K562 (cell line): ENCODE measurements around the gene MYO16. TPM values are rescaled to one million over a fixed set of nuclear protein-coding genes. Genes with fewer than 3 reads are reported as not detected.

Experiments
- ATAC-seq: fragments of 200-7000 bp; cut with Tn5 transposase; 3 replicates; pipeline ENCODE4 v1.9.1; 2020; ENCODE audit warnings: moderate library complexity
- BruUV-seq: library from RNA; stranded (reverse); fragments of 400-500 nt; replicated peaks from 2 replicates; lab custom pipeline; 2021; lab: Mats Ljungman, UMichigan
- CTCF ChIA-PET: fragments of 300-600 bp; formaldehyde crosslinking; extraction: SDS; loops from one replicate; lab custom pipeline; 2021; ENCODE audit warnings: low intra/inter-chr PET ratio; lab: Yijun Ruan, JAX
- POLR2A ChIA-PET: fragments of 300-600, 350-650 bp; sonication (Branson Sonifier 250); formaldehyde crosslinking; extraction: SDS; loops from one replicate; lab custom pipeline; 2021; ENCODE audit warnings: antibody characterized with exemption, inconsistent platforms; lab: Yijun Ruan, JAX
- DNase-seq, 4 experiments: peaks; one replicate each; pipeline versions ENCODE4 v3.0.0 to v3.0.0-alpha.2; 2011 to 2018; ENCODE audit warnings: low spot score in 3 of 4, mixed read lengths in 3 of 4; ENCODE audit errors: extremely low read depth in 1 of 4
- FAIRE-seq: peaks from 2 replicates; lab custom pipeline; 2011; peaks lifted over from hg19 to GRCh38; lab: Jason Lieb, UNC
- H2AFZ ChIP-seq: 2 replicates; pipeline ENCODE4 v1.6.0; 2011; ENCODE audit warnings: low read depth, low read length, control low read depth, inconsistent platforms
- H3K27ac ChIP-seq: fragments of 200-600 bp; 3 replicates; pipeline ENCODE4 v1.8.0; 2011; ENCODE audit warnings: low read depth, mild to moderate bottlenecking, control low read depth, inconsistent platforms, low read length, moderate library complexity, mixed read lengths; ENCODE audit errors: extremely low read depth
- H3K27me3 ChIP-seq, 2 experiments: fragments of 300-600 bp in 1 of 2; 2 replicates in 1 of 2; 3 replicates in 1 of 2; pipeline versions ENCODE4 v1.6.0 to v1.8.0; 2011; ENCODE audit warnings: inconsistent platforms in 2 of 2, low read length in 2 of 2, mild to moderate bottlenecking in 1 of 2, mixed read lengths in 1 of 2, moderate library complexity in 1 of 2; ENCODE audit not compliant: control insufficient read depth in 2 of 2, insufficient read depth in 2 of 2
- H3K36me3 ChIP-seq: fragments of 300-600 bp; 3 replicates; pipeline ENCODE4 v1.8.0; 2011; ENCODE audit warnings: mild to moderate bottlenecking, low read length, inconsistent platforms; ENCODE audit not compliant: control insufficient read depth, insufficient read depth
- H3K4me1 ChIP-seq, 2 experiments: fragments of 200-600 bp in 1 of 2; replicated peaks in 1 of 2; 2 replicates in 1 of 2; 3 replicates in 1 of 2; pipeline versions ENCODE4 v1.5.1 to v1.8.0; 2011; ENCODE audit warnings: inconsistent platforms in 2 of 2, low read length in 2 of 2, mild to moderate bottlenecking in 1 of 2, mixed read lengths in 1 of 2, moderate library complexity in 1 of 2; ENCODE audit not compliant: control insufficient read depth in 2 of 2, insufficient read depth in 2 of 2
- H3K4me2 ChIP-seq: 2 replicates; pipeline ENCODE4 v1.6.1; 2011; ENCODE audit warnings: low read length, control low read depth, inconsistent platforms, mixed read lengths; ENCODE audit not compliant: insufficient read depth
- H3K4me3 ChIP-seq: fragments of 200-600 bp; sonication (generic), shearing (Covaris generic); 2 replicates; pipeline ENCODE4 v1.5.1; 2016; ENCODE audit warnings: control low read depth, inconsistent platforms
- H3K79me2 ChIP-seq: fragments of 200-600 bp; 3 replicates; pipeline ENCODE4 v1.8.0; 2011; ENCODE audit warnings: low read length, inconsistent platforms; ENCODE audit not compliant: control insufficient read depth, insufficient read depth
- H3K9ac ChIP-seq, 2 experiments: 2 replicates each; pipeline versions ENCODE4 v1.6.0 to v1.6.1; 2011; ENCODE audit warnings: low read depth in 2 of 2, low read length in 2 of 2, control low read depth in 1 of 2, inconsistent platforms in 1 of 2, mild to moderate bottlenecking in 1 of 2, mixed read lengths in 1 of 2; ENCODE audit not compliant: insufficient read depth in 1 of 2
- H3K9me1 ChIP-seq: one replicate; pipeline ENCODE4 v1.6.0; 2011; ENCODE audit warnings: inconsistent platforms, mild to moderate bottlenecking, low read length, moderate library complexity; ENCODE audit not compliant: control insufficient read depth, insufficient read depth
- H3K9me3 ChIP-seq: replicated peaks from 2 replicates; pipeline ENCODE4 v1.5.1; 2011; ENCODE audit warnings: low read depth, low read length, inconsistent platforms; ENCODE audit not compliant: control insufficient read depth, insufficient read depth
- H4K20me1 ChIP-seq: replicated peaks from 2 replicates; pipeline ENCODE4 v1.6.1; 2011; ENCODE audit warnings: low read length, inconsistent platforms, mixed read lengths; ENCODE audit not compliant: control insufficient read depth, insufficient read depth
- ATF1 ChIP-seq, 2 experiments: fragments of 450-650 bp in 1 of 2; IDR thresholded peaks; 2 replicates each; pipeline ENCODE4 v1.6.1; 2016; ENCODE audit warnings: missing compliant biosample characterization in 1 of 2, missing genetic modification characterization in 1 of 2
- CSDE1 ChIP-seq, 2 experiments: fragments of 450-650 bp; IDR thresholded peaks; 2 replicates each; pipeline ENCODE4 v1.6.1; 2016; ENCODE audit warnings: mild to moderate bottlenecking in 1 of 2
- HCFC1 ChIP-seq: IDR thresholded peaks from 2 replicates; pipeline ENCODE4 v1.6.1; 2012; ENCODE audit warnings: low read depth, low read length, improper control_type of control experiment
- HNRNPLL ChIP-seq: fragments of 200-400 bp; formaldehyde crosslinking; IDR thresholded peaks from 2 replicates; pipeline ENCODE4 v1.6.1; 2017; ENCODE audit warnings: low read length, low read depth, mild to moderate bottlenecking; ENCODE audit not compliant: poor library complexity, severe bottlenecking
- MTA1 ChIP-seq: fragments of 450-650 bp; IDR thresholded peaks from 2 replicates; pipeline ENCODE4 v1.6.1; 2017; ENCODE audit warnings: borderline replicate concordance
- PHF20 ChIP-seq: fragments of 450-650 bp; IDR thresholded peaks from 2 replicates; pipeline ENCODE4 v1.6.1; 2018; ENCODE audit not compliant: partially characterized antibody
- SMAD2 ChIP-seq: fragments of 150-350 bp; IDR thresholded peaks from 2 replicates; pipeline ENCODE4 v1.6.1; 2014; ENCODE audit warnings: low read depth, mild to moderate bottlenecking, low read length
- THRAP3 ChIP-seq: fragments of 450-650 bp; IDR thresholded peaks from 2 replicates; pipeline ENCODE4 v1.6.1; 2016; ENCODE audit warnings: mild to moderate bottlenecking, inconsistent platforms, borderline replicate concordance
- ZNF277 ChIP-seq: fragments of 250-450 bp; sonication (Bioruptor Pico); IDR thresholded peaks from 2 replicates; pipeline ENCODE4 v1.8.0; 2022; ENCODE audit warnings: inconsistent platforms, mild to moderate bottlenecking, moderate library complexity, borderline replicate concordance
- WGBS: fragments of 100-300 bp; shearing (Covaris generic); methylation state at CpG from one replicate; pipeline ENCODE4 v1.1.6; 2016; ENCODE audit warnings: low coverage, mixed read lengths; ENCODE audit not compliant: insufficient coverage; ENCODE audit errors: missing lambda C conversion rate; 5-methylcytosine and 5-hydroxymethylcytosine counted together
- in situ Hi-C: fragments of 300-500 bp; cut with MboI; formaldehyde crosslinking; loops from 4 replicates; pipeline ENCODE4 v1.15.0; 2018; ENCODE audit warnings: inconsistent platforms, mixed read lengths
- intact Hi-C: fragments of 100-400 bp; cut with micrococcal nuclease; formaldehyde crosslinking; loops from 2 replicates; pipeline ENCODE4 v1.14.2; 2022
- polyA plus RNA-seq, 8 experiments: library from polyadenylated mRNA; depleted of rRNA in 4 of 8; stranded (reverse) in 5 of 8; unstranded in 3 of 8; fragments of >200 nt; fragmentation: Nextera tagmentation in 2 of 8; fragmentation: Illumina TruSeq in 1 of 8; extraction: Ambion mirVana in 2 of 8; extraction: Trizol in 1 of 8; gene quantifications; 2 replicates each; pipeline versions ENCODE4 v1.2.1 to v1.2.3, GENCODE V29; 2011 to 2014; ENCODE audit warnings: inconsistent platforms in 1 of 8, missing spikeins in 1 of 8
- total RNA-seq, 7 experiments: library from RNA; depleted of rRNA in 6 of 7; stranded (reverse); fragments of >200 nt in 6 of 7; fragmentation: Illumina TruSeq in 2 of 7; extraction: Trizol in 2 of 7; gene quantifications; 2 replicates each; pipeline versions ENCODE4 v1.2.1 to v1.2.3, GENCODE V29; 2011 to 2021; ENCODE audit warnings: low replicate concordance in 1 of 7
- TF ChIP-seq, protein P1 (sequence below): fragments of 250-450 bp; sonication (Bioruptor Pico); IDR thresholded peaks from 2 replicates; pipeline ENCODE4 v1.4.0; 2020

MYO16 gene
- total and polyA plus RNA-seq, 9 of the 15 experiments (the other 6 are each of a cell fraction or from before 2014, with no cell fraction given) = 4.3 to 45.7 (median 12.1) TPM

GRCh38 chr13:108705031-108705430 lies 75.6 kb downstream of the MYO16 start:
- Histone ChIP-seq H3K9me3 (peaks cover 4% of the 10 kb centered on the region; the same call in 1 of the 2 replicates), H3K36me3 (no peaks in the 10 kb centered on the region), H3K4me3 (no peak overlapping the region), H3K9me1 (no peaks in the 10 kb centered on the region), H2AFZ (no peak overlapping the region), H3K4me1 (no peaks in the 10 kb centered on the region), H3K27me3 (no peaks in the 10 kb centered on the region), H3K27ac (no peak overlapping the region), H3K4me2 (no peak overlapping the region), H3K9ac (no peak overlapping the region), H4K20me1 (no peaks in the 10 kb centered on the region), H3K79me2 (no peaks in the 10 kb centered on the region)
- no peak for ATAC-seq
- in situ Hi-C loops = no loop called here
- CTCF ChIA-PET = no interaction called here
- BruUV-seq = no TSS peak
- 78% methylated on average over 4 of the region's 4 CpGs for WGBS
- DNase-seq = no peak
- FAIRE-seq = no peak
- POLR2A ChIA-PET = no interaction called here
- intact Hi-C loops = no loop called here
- no peak for TF ChIP-seq ZNF277
- no peak for TF ChIP-seq PHF20
- no peak for TF ChIP-seq SMAD2

DNA sequence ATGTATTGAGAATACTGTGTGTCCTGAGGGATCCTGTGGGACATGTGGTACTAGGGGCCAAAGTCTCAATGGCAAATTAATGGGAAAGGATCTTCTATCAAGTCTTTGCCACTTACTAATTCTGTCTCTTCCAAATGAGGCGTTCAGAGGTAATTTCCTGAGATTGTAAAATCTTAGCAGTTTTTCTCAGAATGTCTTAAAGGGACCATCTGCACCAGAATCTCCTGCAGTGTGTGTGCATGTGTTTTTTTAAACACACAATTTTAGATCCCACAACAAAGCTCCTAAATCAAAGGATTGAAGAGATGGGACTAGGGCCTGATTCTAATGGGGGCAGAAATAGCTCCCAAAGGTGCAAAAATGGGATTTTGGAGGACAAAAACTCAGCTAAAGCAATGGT lies 78.2 kb downstream of the MYO16 start:
- Histone ChIP-seq H3K36me3 (no peaks in the 10 kb centered on the region), H3K9me3 (no peaks in the 10 kb centered on the region; the same call in 1 of the 2 replicates), H2AFZ (no peak overlapping the region), H3K4me1 (peaks cover 0 to 4% of the 10 kb centered on the region in 2 experiments; a peak in 2 of 5 replicates), H4K20me1 (no peaks in the 10 kb centered on the region), H3K9ac (no peak overlapping the region), H3K79me2 (no peaks in the 10 kb centered on the region), H3K27ac (no peak overlapping the region), H3K4me2 (no peak overlapping the region), H3K9me1 (no peaks in the 10 kb centered on the region), H3K4me3 (no peak overlapping the region), H3K27me3 (no peaks in the 10 kb centered on the region)
- FAIRE-seq (no peak), ATAC-seq (no peak), DNase-seq (no peak)
- intact Hi-C loops = no loop called here
- in situ Hi-C loops = no loop called here
- ChIA-PET POLR2A (no interaction called here), CTCF (no interaction called here)
- no TSS peak for BruUV-seq
- WGBS = 55% methylated on average over 1 of the region's 1 CpG
- TF ChIP-seq MTA1 (no peak), CSDE1 (IDR thresholded peaks at IDR 0.05) (no peak), HCFC1 (no peak), ATF1 (CRISPR knock-in tag; IDR thresholded peaks at IDR 0.05) (no peak), ATF1 (tag; IDR thresholded peaks at IDR 0.05) (no peak), THRAP3 (no peak), HNRNPLL (no peak)
- TF ChIP-seq, protein P1, sequence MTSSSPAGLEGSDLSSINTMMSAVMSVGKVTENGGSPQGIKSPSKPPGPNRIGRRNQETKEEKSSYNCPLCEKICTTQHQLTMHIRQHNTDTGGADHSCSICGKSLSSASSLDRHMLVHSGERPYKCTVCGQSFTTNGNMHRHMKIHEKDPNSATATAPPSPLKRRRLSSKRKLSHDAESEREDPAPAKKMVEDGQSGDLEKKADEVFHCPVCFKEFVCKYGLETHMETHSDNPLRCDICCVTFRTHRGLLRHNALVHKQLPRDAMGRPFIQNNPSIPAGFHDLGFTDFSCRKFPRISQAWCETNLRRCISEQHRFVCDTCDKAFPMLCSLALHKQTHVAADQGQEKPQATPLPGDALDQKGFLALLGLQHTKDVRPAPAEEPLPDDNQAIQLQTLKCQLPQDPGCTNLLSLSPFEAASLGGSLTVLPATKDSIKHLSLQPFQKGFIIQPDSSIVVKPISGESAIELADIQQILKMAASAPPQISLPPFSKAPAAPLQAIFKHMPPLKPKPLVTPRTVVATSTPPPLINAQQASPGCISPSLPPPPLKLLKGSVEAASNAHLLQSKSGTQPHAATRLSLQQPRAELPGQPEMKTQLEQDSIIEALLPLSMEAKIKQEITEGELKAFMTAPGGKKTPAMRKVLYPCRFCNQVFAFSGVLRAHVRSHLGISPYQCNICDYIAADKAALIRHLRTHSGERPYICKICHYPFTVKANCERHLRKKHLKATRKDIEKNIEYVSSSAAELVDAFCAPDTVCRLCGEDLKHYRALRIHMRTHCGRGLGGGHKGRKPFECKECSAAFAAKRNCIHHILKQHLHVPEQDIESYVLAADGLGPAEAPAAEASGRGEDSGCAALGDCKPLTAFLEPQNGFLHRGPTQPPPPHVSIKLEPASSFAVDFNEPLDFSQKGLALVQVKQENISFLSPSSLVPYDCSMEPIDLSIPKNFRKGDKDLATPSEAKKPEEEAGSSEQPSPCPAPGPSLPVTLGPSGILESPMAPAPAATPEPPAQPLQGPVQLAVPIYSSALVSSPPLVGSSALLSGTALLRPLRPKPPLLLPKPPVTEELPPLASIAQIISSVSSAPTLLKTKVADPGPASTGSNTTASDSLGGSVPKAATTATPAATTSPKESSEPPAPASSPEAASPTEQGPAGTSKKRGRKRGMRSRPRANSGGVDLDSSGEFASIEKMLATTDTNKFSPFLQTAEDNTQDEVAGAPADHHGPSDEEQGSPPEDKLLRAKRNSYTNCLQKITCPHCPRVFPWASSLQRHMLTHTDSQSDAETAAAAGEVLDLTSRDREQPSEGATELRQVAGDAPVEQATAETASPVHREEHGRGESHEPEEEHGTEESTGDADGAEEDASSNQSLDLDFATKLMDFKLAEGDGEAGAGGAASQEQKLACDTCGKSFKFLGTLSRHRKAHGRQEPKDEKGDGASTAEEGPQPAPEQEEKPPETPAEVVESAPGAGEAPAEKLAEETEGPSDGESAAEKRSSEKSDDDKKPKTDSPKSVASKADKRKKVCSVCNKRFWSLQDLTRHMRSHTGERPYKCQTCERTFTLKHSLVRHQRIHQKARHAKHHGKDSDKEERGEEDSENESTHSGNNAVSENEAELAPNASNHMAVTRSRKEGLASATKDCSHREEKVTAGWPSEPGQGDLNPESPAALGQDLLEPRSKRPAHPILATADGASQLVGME (CRISPR knock-in tag) = no peak
